Memory B cell (primary cell): ENCODE data around the gene LYPD5.
"Not testable (repeated sequence)": the region's sequence is repeated elsewhere in the genome, so short reads cannot be mapped to it uniquely, and the experiment has no call there.

ENCODE experiments used
- ATAC-seq: fragments of 150-1000 bp; cut with Tn5 transposase; 2 replicates; pipeline ENCODE4 v1.10.0; 2021; ENCODE audit warnings: low read depth, mild to moderate bottlenecking, moderate library complexity
- DNase-seq, 2 donors: peaks; one replicate each; pipeline ENCODE4 v3.0.0; 2022; ENCODE audit warnings: low spot score in 2 of 2
- H3K27ac Mint-ChIP-seq: one replicate; pipeline ENCODE4 v1.8.0; 2022; ENCODE audit warnings: mild to moderate bottlenecking, moderate library complexity, mixed read lengths
- H3K27me3 Mint-ChIP-seq: one replicate; pipeline ENCODE4 v1.8.0; 2022; ENCODE audit warnings: mixed read lengths
- H3K36me3 Mint-ChIP-seq: one replicate; pipeline ENCODE4 v1.8.0; 2022; ENCODE audit warnings: mild to moderate bottlenecking, mixed read lengths
- H3K4me1 Mint-ChIP-seq: one replicate; pipeline ENCODE4 v1.8.0; 2022; ENCODE audit warnings: mixed read lengths
- H3K4me3 Mint-ChIP-seq: one replicate; pipeline ENCODE4 v1.8.0; 2022; ENCODE audit warnings: mild to moderate bottlenecking, moderate library complexity, mixed read lengths
- H3K9me3 Mint-ChIP-seq: one replicate; pipeline ENCODE4 v1.8.0; 2022; ENCODE audit warnings: mixed read lengths

Gene LYPD5

GRCh38 chr19:43778651-43779050 lies 23.6 kb downstream of the LYPD5 start:
- DNase-seq (no peak), ATAC-seq (no peak)
- Mint-ChIP-seq H3K4me1 (peaks cover 59% of the 10 kb centered on the region), H3K27me3 (no peaks in the 10 kb centered on the region), H3K27ac (peak overlapping the region; percentile 94), H3K36me3 (peaks cover 19% of the 10 kb centered on the region), H3K9me3 (no peaks in the 10 kb centered on the region), H3K4me3 (peak overlapping the region; percentile 96)

- DNase-seq: no peak
- H3K27ac Mint-ChIP-seq: peak overlapping the region; percentile 94
Observed at GRCh38 chr19:43777163-43777695, 25.0 kb downstream of the LYPD5 start.

GRCh38 chr19:43776286-43776685 lies 26.0 kb downstream of the LYPD5 start:
- H3K36me3 Mint-ChIP-seq: peaks cover 23% of the 10 kb centered on the region
- H3K4me1 Mint-ChIP-seq: peaks cover 45% of the 10 kb centered on the region
- ATAC-seq: no peak
- DNase-seq: no peak
- no peaks in the 10 kb centered on the region for H3K27me3 Mint-ChIP-seq
- H3K4me3 Mint-ChIP-seq: peak overlapping the region; percentile 96
- H3K9me3 Mint-ChIP-seq: no peaks in the 10 kb centered on the region
- H3K27ac Mint-ChIP-seq: peak overlapping the region; percentile 94

More at GRCh38 chr19:43777163-43777695, 25.0 kb downstream of the LYPD5 start:
- peak overlapping the region; percentile 96 for H3K4me3 Mint-ChIP-seq
- ATAC-seq: no peak
- peaks cover 23% of the 10 kb centered on the region for H3K36me3 Mint-ChIP-seq
- H3K4me1 Mint-ChIP-seq: peaks cover 53% of the 10 kb centered on the region
- H3K27me3 Mint-ChIP-seq: no peaks in the 10 kb centered on the region
- H3K9me3 Mint-ChIP-seq: no peaks in the 10 kb centered on the region

- ATAC-seq: no peak
- no peak for DNase-seq
- Mint-ChIP-seq H3K36me3 (peaks cover 23% of the 10 kb centered on the region), H3K27me3 (no peaks in the 10 kb centered on the region), H3K9me3 (no peaks in the 10 kb centered on the region), H3K4me1 (peaks cover 37% of the 10 kb centered on the region), H3K4me3 (peak overlapping the region; percentile 53), H3K27ac (peak overlapping the region; percentile 94)
Observed at GRCh38 chr19:43775299-43775890, 26.9 kb downstream of the LYPD5 start.

GRCh38 chr19:43774940-43775258 lies 27.3 kb downstream of the LYPD5 start:
- peaks cover 41% of the 10 kb centered on the region for H3K4me1 Mint-ChIP-seq
- H3K9me3 Mint-ChIP-seq, H3K27me3 Mint-ChIP-seq, H3K4me3 Mint-ChIP-seq, DNase-seq, ATAC-seq: not testable (repeated sequence)
- H3K27ac Mint-ChIP-seq: peak overlapping the region; percentile 94
- peaks cover 28% of the 10 kb centered on the region for H3K36me3 Mint-ChIP-seq

GRCh38 chr19:43774103-43774939 lies 27.9 kb downstream of the LYPD5 start:
- Mint-ChIP-seq H3K27me3 (no peaks in the 10 kb centered on the region), H3K36me3 (peaks cover 27% of the 10 kb centered on the region), H3K27ac (no peak overlapping the region), H3K9me3 (no peaks in the 10 kb centered on the region), H3K4me3 (no peak overlapping the region), H3K4me1 (peaks cover 36% of the 10 kb centered on the region)
- no peak for DNase-seq
- no peak for ATAC-seq

GRCh38 chr19:43773725-43774102 lies 28.5 kb downstream of the LYPD5 start:
- H3K9me3 Mint-ChIP-seq: no peaks in the 10 kb centered on the region
- H3K4me3 Mint-ChIP-seq: no peak overlapping the region
- H3K4me1 Mint-ChIP-seq: peaks cover 33% of the 10 kb centered on the region
- H3K36me3 Mint-ChIP-seq: peaks cover 33% of the 10 kb centered on the region
- no peak overlapping the region for H3K27ac Mint-ChIP-seq
- ATAC-seq: no peak
- DNase-seq: no peak
- H3K27me3 Mint-ChIP-seq: no peaks in the 10 kb centered on the region

GRCh38 chr19:43769256-43769655 lies 33.0 kb downstream of the LYPD5 start:
- Mint-ChIP-seq H3K36me3 (peaks cover 35% of the 10 kb centered on the region), H3K4me1 (peaks cover 39% of the 10 kb centered on the region), H3K27ac (peak overlapping the region; percentile 55)

GRCh38 chr19:43768273-43769050 lies 33.8 kb downstream of the LYPD5 start:
- DNase-seq (no peak), ATAC-seq (no peak)
- Mint-ChIP-seq H3K4me1 (peaks cover 43% of the 10 kb centered on the region), H3K4me3 (no peak overlapping the region), H3K27ac (peak overlapping the region; percentile 55), H3K36me3 (peaks cover 32% of the 10 kb centered on the region), H3K27me3 (no peaks in the 10 kb centered on the region), H3K9me3 (no peaks in the 10 kb centered on the region)

More at GRCh38 chr19:43769256-43769655, 33.0 kb downstream of the LYPD5 start:
- no peak overlapping the region for H3K4me3 Mint-ChIP-seq
- no peaks in the 10 kb centered on the region for H3K27me3 Mint-ChIP-seq
- DNase-seq (no peak), ATAC-seq (no peak)
- H3K9me3 Mint-ChIP-seq: no peaks in the 10 kb centered on the region

- Mint-ChIP-seq H3K9me3 (no peaks in the 10 kb centered on the region), H3K4me3 (no peak overlapping the region), H3K27ac (peak overlapping the region; percentile 88), H3K4me1 (peaks cover 46% of the 10 kb centered on the region), H3K27me3 (no peaks in the 10 kb centered on the region), H3K36me3 (peaks cover 29% of the 10 kb centered on the region)
- ATAC-seq: no peak
- DNase-seq: no peak
Observed at GRCh38 chr19:43767818-43768217, 34.4 kb downstream of the LYPD5 start.

- H3K4me3 Mint-ChIP-seq: no peak overlapping the region
- H3K36me3 Mint-ChIP-seq: peaks cover 30% of the 10 kb centered on the region
- no peak for ATAC-seq
Observed at GRCh38 chr19:43767316-43767715, 34.9 kb downstream of the LYPD5 start.

GRCh38 chr19:43766755-43767043 lies 35.5 kb downstream of the LYPD5 start:
- no peak for ATAC-seq
- Mint-ChIP-seq H3K4me3 (peak overlapping the region; percentile 79), H3K4me1 (peaks cover 49% of the 10 kb centered on the region), H3K9me3 (no peaks in the 10 kb centered on the region), H3K27ac (peak overlapping the region; percentile 88), H3K36me3 (peaks cover 30% of the 10 kb centered on the region), H3K27me3 (no peaks in the 10 kb centered on the region)
- DNase-seq: no peak

More at GRCh38 chr19:43767316-43767715, 34.9 kb downstream of the LYPD5 start:
- Mint-ChIP-seq H3K27ac (peak overlapping the region; percentile 88), H3K9me3 (no peaks in the 10 kb centered on the region), H3K4me1 (peaks cover 49% of the 10 kb centered on the region), H3K27me3 (no peaks in the 10 kb centered on the region)
- DNase-seq: no peak

- Mint-ChIP-seq H3K9me3 (no peaks in the 10 kb centered on the region), H3K36me3 (peaks cover 28% of the 10 kb centered on the region), H3K4me3 (peak overlapping the region; percentile 79), H3K27me3 (no peaks in the 10 kb centered on the region), H3K27ac (peak overlapping the region; percentile 88), H3K4me1 (peaks cover 48% of the 10 kb centered on the region)
- ATAC-seq (peak; percentile 93), DNase-seq (peak in 1 of 2 donors; percentile 59)
Observed at GRCh38 chr19:43765109-43765876, 37.0 kb downstream of the LYPD5 start.
